Right renal cortex interstitium (tissue), 3 donors: Measurements from ENCODE around the gene MYOC. TPM values are rescaled to one million over a fixed set of nuclear protein-coding genes. Genes with fewer than 3 reads are reported as not detected.
"Not testable (repeated sequence)": the region's sequence is repeated elsewhere in the genome, so short reads cannot be mapped to it uniquely, and the experiment has no call there.

ENCODE experiments used
- DNase-seq, 3 donors: peaks; one replicate each; pipeline ENCODE4 v3.0.0-alpha.2; 2013; ENCODE audit warnings: low read depth in 3 of 3, low spot score in 2 of 3
- polyA plus RNA-seq, 3 donors: library from polyadenylated mRNA; unstranded; fragments of 120-200 nt; gene quantifications; one replicate each; pipeline ENCODE4 v1.2.1, GENCODE V29; 2013; ENCODE audit not compliant: insufficient read length in 3 of 3

Gene MYOC
- polyA plus RNA-seq, 3 donors = 0.08 to 0.39 TPM; not detected in 1

GRCh38 chr1:171613282-171613681, 39.2 kb downstream of the MYOC start:
- no peak for DNase-seq

GRCh38 chr1:171611306-171611705, 41.2 kb downstream of the MYOC start:
- DNase-seq = no peak

- DNase-seq = no peak
Observed at GRCh38 chr1:171610385-171610784, 42.1 kb downstream of the MYOC start.

- DNase-seq = no peak
Observed at GRCh38 chr1:171606402-171606941, 46.0 kb downstream of the MYOC start.

GRCh38 chr1:171603042-171603441, 49.4 kb downstream of the MYOC start:
- not testable (repeated sequence) for DNase-seq

GRCh38 chr1:171600862-171601261, 51.6 kb downstream of the MYOC start:
- DNase-seq = no peak

- DNase-seq = not testable (repeated sequence)
Observed at GRCh38 chr1:171600310-171600709, 52.2 kb downstream of the MYOC start.

GRCh38 chr1:171597203-171597602, 55.3 kb downstream of the MYOC start:
- DNase-seq = no peak

GRCh38 chr1:171596705-171597104, 55.8 kb downstream of the MYOC start:
- no peak for DNase-seq

- no peak for DNase-seq
Observed at GRCh38 chr1:171596119-171596518, 56.4 kb downstream of the MYOC start.

- DNase-seq = no peak
Observed at GRCh38 chr1:171595324-171595723, 57.2 kb downstream of the MYOC start.

- DNase-seq = no peak
Observed at GRCh38 chr1:171590022-171590421, 62.5 kb downstream of the MYOC start.

- DNase-seq = no peak
Observed at GRCh38 chr1:171588230-171588629, 64.3 kb downstream of the MYOC start.

GRCh38 chr1:171585715-171586114, 66.8 kb downstream of the MYOC start:
- DNase-seq = no peak

Other genes starting within 250 kb of the MYOC start
- 100 to 1,000 TPM; 121 to 139 (median 123) TPM for gene PRRC2C, start 167.2 kb downstream of the MYOC start, polyA plus RNA-seq
- under 1 TPM; 0.24 to 0.69 (median 0.55) TPM for gene MYOCOS, start 30.4 kb downstream of the MYOC start, polyA plus RNA-seq
- gene VAMP4, start 89.4 kb upstream of the MYOC start, polyA plus RNA-seq = 10 to 100 TPM; 14.3 to 17.0 (median 16.3) TPM
- gene METTL13, start 129.0 kb upstream of the MYOC start, polyA plus RNA-seq = 10 to 100 TPM; 31.9 to 40.4 (median 38.2) TPM
- gene DNM3, start 188.8 kb upstream of the MYOC start, polyA plus RNA-seq = 1 to 10 TPM; 4.5 to 5.4 (median 5.4) TPM